Stimulated activated CD8-positive, alpha-beta memory T cell treated with anti-CD3 and anti-CD28 coated beads, Interleukin-15, amount 100 ng/mL, for 48 hours (primary cell): Measurements from ENCODE around the gene C13orf46.

Experiments used
- DNase-seq, 2 donors: peaks; one replicate each; pipeline ENCODE4 v3.0.0-alpha.2; 2020; ENCODE audit warnings: low read depth in 2 of 2

Gene C13orf46

GRCh38 chr13:113938716-113939115, 35.2 kb downstream of the C13orf46 start:
- no peak for DNase-seq

GRCh38 chr13:113938246-113938645, 35.6 kb downstream of the C13orf46 start:
- DNase-seq: no peak

- DNase-seq: no peak
Observed at GRCh38 chr13:113937527-113938180, 36.2 kb downstream of the C13orf46 start.

- no peak for DNase-seq
Observed at GRCh38 chr13:113937073-113937472, 36.8 kb downstream of the C13orf46 start.

- DNase-seq: no peak
Observed at GRCh38 chr13:113936166-113936965, 37.5 kb downstream of the C13orf46 start.

- no peak for DNase-seq
Observed at GRCh38 chr13:113935001-113935844, 38.7 kb downstream of the C13orf46 start.

- DNase-seq: no peak
Observed at GRCh38 chr13:113934576-113934975, 39.3 kb downstream of the C13orf46 start.

- no peak for DNase-seq
Observed at GRCh38 chr13:113933901-113934300, 40.0 kb downstream of the C13orf46 start.

- no peak for DNase-seq
Observed at GRCh38 chr13:113931841-113932459, 41.9 kb downstream of the C13orf46 start.

- DNase-seq: peak; percentile 46 to 72
Observed at GRCh38 chr13:113930671-113931637, 42.9 kb downstream of the C13orf46 start.

- DNase-seq: no peak
Observed at GRCh38 chr13:113929628-113930615, 44.0 kb downstream of the C13orf46 start.

GRCh38 chr13:113928685-113929627, 44.9 kb downstream of the C13orf46 start:
- DNase-seq: no peak

- DNase-seq: no peak
Observed at GRCh38 chr13:113927661-113928581, 46.0 kb downstream of the C13orf46 start.

- no peak for DNase-seq
Observed at GRCh38 chr13:113926951-113927660, 46.8 kb downstream of the C13orf46 start.

GRCh38 chr13:113926301-113926761, 47.5 kb downstream of the C13orf46 start:
- no peak for DNase-seq

GRCh38 chr13:113924184-113924901, 49.5 kb downstream of the C13orf46 start:
- no peak for DNase-seq
